NCI-H446 (cell line): ENCODE data around the gene ALX4.

Experiments used
- DNase-seq, 2 experiments: peaks; one replicate each; lab custom pipeline; 2025; lab: John Stamatoyannopoulos, UW

ALX4 gene

DNA sequence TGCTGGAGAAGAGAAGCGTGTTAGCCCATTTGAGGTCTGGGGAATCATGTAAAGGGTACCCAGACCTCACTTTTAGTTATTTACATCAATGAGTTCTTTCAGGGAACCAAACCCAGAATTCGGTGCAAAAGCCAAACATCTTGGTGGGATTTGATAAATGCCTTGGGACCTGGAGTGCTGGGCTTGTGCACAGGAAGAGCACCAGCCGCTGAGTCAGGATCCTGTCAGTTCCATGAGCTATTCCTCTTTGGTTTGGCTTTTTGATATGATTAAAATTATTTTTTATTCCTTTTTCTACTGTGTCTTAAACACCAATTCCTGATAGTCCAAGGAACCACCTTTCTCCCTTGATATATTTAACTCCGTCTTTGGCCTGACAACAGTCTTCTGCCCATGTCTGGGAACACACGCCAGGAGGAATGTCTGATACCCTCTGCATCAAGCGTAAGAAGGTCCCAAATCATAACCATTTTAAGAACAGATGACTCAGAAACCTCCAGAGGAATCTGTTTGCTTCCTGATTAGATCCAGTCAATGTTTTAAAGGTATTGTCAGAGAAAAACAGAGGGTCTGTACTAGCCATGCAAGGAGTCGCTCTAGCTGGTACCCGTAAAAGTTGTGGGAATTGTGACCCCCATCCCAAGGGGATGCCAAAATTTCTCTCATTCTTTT is 65.2 kb downstream of the ALX4 start:
- DNase-seq: no peak

DNA sequence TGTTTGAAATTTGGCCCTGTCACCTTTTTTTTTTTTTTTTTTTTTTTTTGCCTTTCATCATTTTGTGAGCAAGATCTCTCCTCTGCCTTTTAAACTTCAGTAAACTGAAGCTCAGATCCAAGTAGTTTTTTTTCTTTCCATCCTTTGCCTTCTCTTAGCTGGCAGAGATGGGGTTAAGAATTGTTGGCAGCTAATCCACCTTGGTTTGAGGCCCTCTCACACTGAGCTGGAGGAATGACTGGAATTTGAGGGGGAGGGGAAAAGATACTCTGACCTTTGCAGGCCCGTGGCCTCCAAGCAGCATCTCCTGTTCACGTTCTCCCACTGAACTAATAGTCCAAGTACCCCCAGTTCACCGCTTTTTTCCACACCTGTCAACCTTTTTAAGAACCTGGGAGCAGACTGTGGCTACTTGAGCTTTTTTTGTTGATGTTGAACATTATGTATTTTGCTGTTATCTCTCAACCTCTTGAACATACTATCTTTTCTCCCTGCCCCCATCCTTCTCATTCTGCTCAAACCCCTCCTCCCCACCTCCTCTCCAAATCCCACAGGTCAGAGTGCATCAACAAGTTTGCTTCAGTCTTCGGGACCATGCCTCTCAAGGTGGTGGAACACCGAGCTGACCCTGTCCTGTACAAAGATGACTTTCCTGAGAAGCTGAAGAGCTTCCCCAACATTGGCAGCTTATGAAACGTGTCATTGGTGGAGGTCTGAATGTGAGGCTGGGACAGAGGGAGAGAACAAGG is 66.2 kb downstream of the ALX4 start:
- no peak for DNase-seq

DNA sequence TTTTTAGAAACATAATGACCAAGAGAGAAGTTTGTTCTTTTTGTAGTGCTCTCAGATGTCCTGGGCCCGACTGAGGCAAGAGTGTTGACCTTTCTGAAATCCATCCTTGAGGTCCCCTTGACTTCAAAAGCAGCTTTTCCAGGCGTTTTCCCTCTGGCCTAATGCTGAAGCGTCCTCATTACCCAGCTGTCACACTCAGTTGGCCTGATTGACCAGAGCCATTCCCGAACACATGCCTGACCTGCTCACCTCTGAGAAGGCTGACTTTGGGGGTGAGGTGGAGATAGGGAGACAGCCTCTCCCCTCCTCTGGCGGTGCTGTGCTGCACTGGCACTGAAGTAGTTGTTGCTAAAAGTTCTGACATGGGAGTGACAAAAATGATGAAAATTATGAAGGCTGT is 66.9 kb downstream of the ALX4 start:
- DNase-seq: no peak

DNA sequence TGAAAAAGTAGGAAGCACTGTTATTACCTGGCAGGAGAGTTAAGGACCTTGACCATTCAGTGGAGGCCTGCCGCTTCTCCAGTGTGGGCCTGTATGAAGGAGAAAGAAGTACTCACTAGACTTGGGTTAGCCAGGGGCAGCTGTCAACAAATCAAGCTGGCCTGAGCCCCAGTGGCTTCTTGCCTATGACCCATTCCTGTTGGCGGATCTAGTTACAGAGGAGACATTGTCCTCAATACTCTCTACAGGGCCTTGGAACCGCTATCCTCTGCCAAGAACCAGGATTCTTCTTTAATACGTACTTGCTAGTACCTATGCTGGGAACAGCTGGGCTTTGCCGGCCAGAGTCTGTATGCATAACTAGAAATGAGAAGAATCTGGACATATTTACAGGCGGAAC is 68.1 kb downstream of the ALX4 start:
- no peak for DNase-seq

DNA sequence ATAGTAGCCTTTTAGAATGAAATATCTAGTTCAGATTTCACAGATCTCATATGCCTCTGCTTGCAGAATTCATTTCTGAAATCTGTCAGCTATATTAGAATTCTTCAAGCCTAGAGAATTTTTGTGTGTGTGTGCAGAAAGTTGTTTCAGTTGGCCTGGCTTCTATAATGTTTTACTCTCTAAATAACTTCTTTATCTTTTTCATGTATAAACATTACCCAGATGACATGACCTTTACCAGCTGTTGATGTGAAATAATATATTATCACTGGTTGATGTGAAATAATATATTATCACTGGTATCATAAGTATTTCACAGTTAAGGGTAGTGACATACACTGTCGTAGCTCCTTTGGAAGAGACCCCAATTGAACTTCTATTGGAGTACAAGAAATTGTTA is 72.8 kb downstream of the ALX4 start:
- DNase-seq: no peak

DNA sequence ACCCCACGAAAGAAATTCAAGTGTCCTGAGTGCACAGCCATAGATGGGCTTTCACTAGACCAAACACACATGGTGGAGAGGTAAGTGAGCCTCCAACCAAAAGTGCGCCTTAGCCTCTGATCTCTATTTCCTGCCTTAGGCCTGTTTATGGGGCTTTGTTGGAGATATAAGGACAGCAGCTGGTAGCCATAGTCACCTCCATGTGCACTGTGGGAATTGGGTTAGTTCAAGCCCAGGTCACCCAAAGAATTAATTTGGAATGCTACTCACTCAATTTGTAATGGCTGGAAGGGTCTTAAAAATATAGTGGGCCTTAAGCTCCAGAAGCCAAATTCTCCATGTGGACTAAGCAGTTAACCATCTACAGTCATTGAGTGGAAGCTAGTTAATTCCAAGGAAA is 73.6 kb downstream of the ALX4 start:
- DNase-seq: no peak

DNA sequence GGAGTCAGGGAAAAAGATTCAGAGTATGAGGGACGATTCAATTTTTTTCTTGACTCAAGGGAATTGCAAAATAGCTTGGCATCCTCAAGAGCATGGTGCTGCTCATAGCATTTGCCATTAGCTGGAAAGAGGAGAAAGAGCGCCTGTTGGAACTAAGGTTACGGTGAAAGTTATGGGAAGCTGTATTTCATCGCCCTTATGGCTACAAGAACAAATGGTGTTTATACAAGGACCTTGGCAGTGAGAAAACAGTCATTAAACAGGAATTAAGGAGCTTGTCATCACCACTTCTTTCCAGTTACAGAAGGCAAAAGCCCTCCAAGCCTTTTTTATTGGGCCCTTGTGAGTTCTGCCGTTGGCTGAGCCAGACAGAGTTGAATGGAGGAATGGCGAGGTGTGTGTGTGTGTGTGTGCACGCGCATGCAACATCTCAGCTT is 74.2 kb downstream of the ALX4 start:
- peak; percentile 11 to 55 for DNase-seq

DNA sequence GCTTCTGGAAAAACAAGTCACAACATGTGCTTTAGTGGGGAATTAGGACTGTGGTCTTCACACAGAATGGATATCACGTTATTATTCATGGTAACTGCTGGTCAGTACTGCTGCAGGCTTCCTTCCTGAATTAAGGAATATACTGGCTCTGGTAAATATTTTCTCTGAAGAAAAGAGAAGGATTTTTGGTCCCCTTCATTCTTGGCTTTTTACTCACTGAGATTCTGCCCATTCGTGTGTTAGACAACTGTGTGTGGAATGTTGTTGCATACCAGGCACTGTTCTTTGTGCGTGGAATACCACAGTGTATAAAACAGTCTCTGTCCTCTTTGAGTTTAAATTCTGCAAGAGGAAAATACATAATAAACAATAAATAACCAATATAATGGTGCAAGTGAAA is 80.3 kb downstream of the ALX4 start:
- no peak for DNase-seq

DNA sequence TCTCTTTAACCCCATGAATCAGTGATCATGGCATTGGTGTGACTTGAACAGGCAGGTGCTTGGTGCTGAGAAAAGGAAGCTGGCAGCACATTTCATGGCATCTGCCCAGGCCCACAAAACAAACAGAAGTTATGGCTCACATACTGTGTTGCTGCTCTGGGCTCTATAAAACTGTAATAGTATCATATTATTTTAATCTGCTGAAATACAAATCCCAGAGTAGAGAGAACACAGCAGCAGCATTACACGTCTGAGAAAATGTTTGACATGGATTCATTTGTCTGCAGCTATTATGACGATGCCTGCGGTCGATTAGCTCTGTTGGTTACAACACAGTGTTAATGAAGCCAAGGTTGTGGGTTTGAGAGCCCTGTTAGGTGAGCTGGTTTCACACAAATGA is 80.8 kb downstream of the ALX4 start:
- DNase-seq: peak in 1 of 2 experiments; percentile 26

DNA sequence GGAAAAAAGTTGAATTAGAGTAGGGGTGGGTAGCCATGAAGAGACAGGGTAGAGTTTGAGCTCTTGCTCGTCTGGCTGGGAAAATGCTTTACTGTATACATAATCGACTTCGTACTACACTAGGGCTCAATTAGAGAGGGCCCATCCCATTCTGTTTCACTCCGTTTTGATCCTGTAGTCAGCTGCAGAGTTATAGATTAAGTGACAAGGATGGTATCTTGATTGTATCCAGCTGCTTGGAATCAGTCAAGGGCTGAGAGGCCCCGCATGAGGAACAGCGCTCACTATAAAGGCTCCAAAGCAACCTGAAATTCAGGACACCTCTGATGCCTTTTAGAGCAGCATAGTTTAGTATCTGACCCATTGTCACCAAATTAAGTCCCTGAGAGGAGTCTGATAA is 81.6 kb downstream of the ALX4 start:
- no peak for DNase-seq

DNA sequence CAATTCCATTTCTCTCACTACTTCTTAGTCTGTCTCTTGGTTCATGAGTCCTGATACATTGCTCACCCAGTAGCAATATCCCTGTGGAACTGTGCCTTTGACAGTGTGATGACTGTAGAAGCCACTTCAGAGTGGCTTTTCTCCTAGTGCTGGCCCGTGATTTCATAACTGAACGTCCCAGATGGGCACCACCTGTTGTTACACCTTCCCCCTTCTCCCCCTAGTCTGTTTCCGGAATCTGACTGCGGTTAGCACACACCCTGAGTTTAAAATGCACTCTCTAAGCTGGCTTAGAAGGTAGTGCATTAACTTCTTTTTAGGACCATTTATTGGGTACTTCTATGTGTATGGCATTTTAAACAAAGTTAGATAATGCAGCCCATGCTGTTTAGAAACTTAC is 83.0 kb downstream of the ALX4 start:
- no peak for DNase-seq

DNA sequence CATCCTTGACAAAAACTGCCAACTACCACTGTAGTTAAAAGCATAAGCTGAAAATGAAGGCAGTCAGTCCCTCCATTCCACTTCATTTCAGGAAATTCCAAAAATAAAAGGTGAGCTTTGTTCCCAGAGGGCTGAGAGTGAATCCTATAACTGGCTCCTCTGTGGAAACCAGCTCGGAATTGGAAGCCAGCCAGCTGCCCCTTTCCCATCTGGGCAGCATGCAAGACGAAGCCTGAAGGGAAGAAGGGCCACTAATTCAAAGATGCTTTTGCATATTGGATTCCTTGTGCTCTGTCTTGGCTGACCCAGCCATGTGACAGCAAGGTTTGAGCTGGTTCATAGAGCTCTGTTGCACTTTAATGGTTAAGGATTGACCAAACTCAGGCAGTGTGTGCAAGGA is 83.4 kb downstream of the ALX4 start:
- DNase-seq: peak; percentile 2 to 41

DNA sequence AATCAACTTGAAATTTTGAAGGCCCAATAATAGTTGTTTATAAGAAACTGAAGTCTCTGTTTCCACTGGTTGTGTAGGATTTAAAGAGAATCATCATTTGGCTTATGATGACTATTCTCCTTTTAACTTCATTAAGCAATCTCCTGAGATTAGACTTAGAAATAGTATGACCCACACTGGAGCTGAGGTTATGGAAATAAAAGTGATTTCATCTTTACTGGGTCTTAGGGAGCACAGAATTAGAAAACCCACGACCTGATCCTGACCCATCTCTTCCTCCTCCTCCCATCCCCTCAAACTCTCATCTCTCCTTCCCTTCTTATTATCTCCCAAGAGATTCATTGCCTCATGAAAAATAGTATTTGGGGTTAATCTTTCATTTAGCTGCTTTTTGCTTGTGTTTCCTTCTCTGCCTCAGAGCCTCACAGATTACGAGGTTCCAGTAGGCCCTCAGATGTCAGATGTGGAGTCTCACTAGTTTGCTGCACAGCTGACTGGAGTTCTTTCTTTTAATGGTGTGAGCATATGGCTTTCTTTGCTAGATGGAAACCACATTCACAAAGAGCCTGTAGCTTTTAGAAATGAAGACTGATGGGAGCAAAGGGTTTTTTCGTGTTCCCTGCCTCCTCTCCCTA is 85.0 kb downstream of the ALX4 start:
- DNase-seq: no peak

DNA sequence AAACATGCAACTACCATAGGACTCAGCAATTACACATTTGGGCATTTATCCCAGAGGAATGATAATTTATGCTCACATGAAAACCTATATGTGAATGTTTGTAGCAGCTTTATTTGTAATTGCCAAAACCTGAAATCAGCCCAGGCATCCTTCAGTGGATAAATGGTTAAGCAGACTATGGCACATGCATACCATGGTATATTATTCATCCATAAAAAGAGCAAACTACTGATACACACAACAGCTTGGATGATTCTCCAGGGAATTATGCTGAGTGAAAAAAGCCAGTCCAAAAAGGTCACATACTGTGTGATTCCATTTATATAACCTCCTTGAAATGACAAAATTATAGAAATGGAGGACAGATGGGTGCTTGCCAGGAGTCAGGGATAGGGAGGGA is 86.7 kb downstream of the ALX4 start:
- DNase-seq: peak in 1 of 2 experiments; percentile 42

DNA sequence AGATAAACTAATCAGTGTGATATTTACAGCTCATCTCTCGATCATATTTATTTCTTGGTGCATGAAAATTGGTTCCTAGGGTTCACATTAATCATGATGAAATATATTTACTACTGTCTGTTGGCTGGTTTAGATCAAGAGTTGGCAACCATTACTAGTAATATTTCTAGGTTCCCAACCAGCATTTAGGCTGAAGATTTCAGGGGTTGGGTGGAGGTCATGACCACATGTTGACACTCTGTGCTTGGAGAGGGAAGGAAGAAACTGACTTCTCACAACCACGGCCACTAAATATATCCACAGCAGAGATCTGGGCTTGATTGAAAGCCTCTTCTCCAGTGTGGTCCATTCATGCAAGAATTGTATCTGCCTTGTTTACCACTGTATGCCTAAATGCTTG is 87.9 kb downstream of the ALX4 start:
- DNase-seq: no peak

DNA sequence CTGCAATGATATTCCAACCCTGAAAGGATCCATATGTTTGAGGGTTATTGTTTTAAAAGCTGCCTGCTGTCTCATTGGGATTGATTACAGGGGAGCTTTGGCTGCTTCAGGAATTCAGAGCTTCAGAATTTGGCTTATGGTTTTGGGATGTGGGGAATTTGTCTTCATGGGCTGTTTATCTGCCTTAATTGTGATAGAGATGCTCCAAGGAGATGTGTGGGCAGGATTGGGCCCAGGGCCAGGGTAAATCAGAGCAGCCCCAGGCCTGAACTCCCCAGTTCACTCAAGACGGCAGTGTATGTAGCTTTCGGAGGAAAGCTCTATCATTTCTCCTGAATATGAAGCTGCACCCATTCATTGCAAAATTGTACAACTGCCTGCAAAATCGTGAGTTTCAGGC is 88.5 kb downstream of the ALX4 start:
- no peak for DNase-seq

DNA sequence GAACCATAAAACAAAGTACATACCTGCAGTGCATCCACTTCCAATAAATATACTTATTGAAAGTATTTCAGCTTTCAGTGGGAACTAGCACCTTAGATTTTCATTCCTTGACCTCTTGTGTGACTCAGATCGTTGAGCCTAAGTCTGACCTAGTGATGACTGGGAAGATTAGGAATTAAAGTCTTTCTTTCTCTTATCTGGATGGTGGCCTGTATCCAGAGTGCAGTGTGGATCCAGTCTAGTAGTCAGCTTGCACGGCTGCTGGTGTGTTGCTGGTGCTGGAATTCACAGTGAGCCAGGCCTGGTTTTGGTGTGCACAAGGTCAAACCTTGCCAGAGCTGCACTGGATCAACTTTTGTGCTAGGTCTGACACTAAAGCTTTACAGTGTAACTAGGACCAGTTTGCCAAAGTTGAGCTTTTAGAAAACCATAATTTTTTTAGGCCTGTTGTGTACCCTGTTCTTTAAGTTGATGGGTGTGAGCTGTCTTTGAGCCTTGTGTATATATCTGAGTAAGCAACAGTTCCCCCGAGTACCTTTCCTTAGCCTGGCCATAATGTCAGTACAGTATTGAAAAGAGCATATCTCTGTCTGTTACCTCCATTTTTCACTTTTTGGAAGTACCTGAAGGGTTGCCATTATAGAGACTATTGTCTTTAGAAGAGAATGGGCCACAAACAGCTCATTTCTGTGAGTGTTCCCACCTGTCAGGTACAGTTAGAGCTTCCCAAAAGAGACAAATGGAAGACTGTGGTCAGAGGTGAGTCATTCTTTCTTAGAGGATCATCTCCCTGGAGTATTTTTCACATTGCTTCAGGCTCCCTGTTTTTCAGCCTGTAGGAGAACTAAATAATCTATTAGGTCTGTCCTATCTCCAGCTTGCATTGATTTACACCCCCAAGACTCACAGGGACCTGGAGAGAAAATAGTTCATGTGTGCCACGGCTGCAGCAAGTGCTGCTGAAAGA is 89.8 kb downstream of the ALX4 start:
- DNase-seq: no peak

DNA sequence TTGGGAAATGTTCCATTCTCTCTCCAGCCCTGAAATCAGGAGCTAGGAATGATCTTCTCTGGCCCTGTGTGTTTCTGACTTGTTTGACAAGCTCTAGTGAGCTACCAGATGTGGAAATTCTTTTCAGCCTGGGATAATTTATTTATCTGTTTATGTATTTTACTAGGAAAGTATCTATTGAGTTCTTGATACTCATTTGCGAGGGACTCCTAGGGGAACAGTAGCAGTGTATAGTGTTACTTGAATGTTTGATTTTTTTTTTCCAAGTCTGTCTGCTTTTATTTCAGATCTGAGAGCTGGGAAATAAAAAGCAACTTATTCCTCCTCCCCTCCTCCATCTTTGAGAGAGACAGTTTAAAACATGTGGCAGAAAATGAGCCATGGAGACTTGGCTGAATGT is 92.5 kb downstream of the ALX4 start:
- DNase-seq: no peak

DNA sequence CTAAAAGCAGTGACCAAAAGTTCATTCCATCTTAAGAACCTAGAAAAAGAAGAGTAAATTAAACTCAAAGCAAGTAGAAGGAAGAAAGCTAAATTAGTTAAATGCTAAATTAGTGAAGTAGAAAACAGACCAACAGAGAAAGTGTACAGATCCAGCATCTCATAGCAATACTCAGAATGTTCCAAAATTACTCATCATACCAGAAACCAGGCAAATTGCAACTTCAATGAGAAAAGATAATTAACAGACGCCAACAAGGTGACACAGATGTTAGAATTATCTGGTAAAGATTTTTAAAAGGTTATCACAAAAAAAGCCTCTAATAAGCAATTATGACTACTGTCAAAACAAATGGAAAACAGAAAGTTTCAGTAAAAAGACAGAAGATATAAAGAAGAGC is 96.8 kb downstream of the ALX4 start:
- no peak for DNase-seq

DNA sequence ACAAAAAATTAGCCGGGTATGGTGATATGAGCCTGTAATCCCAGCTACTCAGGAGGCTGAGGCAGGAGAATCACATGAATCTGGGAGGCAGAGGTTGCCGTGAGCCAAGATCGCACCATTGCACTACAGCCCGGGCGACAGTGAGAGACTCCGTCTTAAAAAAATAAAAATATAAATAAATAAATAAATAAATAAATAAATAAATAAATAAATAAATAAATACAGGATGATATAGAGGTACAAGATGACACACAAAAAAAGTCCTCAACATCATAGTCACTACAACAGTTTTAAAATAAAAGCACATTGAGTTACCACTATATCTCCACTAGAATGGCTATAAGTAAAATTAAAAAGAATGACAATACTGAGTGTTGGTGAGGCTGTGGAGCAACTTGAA is 97.8 kb downstream of the ALX4 start:
- DNase-seq: no peak
